Activated CD4-positive, alpha-beta T cell treated with anti-CD3 and anti-CD28 coated beads, Interleukin-2, amount 50 U/mL, for 48 hours (primary cell): Measurements from ENCODE around the gene CBFB.
"Not testable (repeated sequence)": the region's sequence is repeated elsewhere in the genome, so short reads cannot be mapped to it uniquely, and the experiment has no call there.

Experiments used
- DNase-seq, 2 experiments: peaks; one replicate each; pipeline ENCODE4 v3.0.0-alpha.2; 2020

Gene CBFB

GRCh38 chr16:67101311-67102082 is 72.5 kb downstream of the CBFB start:
- DNase-seq, result peak; percentile 25 to 41

DNA sequence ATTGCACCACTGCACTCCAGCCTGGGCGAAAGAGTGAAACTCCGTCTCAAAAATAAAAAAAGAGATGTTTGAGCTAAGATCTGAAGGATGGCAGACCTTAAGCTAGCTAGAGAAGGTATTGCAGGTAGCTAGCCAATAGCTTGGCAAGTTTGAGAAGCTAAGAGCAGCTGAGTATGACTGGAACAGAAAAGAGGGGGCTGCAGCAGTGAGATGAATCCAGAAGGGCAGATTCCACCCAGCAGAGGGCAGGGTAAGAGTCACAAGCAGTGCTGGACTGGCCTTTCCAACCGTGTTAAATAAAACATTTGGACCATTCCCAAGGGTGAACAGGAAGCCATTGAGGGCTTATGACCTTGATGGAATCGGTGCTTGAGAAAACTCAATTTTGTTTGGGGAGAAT is 75.1 kb downstream of the CBFB start:
- no peak for DNase-seq

DNA sequence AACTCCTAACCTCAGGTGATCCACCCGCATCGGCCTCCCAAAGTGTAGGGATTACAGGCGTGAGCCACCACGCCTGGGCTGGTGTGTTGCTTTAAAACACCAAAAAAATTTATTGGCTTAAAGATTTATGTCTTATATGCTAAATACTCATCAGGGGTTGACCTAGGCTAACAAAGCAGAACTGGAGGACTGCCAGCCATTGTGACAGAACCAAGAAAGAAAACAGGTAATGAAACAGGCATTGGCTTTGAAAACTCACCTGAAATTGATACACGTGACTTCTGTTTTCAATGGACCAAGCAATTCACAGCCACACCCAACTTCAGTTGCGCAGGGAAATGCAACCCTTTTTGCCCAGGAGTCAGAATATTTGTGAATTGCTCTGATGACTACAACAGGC is 75.9 kb downstream of the CBFB start:
- DNase-seq, result no peak

DNA sequence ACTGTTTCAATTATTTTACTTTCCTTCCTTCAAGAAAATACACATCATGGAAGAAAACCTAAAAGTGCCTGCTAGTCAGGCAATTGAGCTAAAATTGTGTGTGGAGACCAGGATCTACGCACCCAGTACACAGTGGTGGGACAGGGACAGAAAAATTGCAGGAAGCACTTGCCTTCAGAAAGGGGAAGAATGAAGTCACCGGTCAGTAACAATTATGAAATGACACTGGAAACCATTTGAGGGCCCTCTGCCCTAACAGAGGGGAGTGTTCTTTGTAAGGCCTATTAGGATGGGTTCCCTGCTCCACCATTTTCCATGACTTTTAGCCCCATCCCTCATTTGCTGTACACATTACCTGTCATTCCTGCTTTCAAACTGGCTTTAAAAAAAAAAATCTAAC is 76.3 kb downstream of the CBFB start:
- no peak for DNase-seq

GRCh38 chr16:67105881-67106280 is 76.9 kb downstream of the CBFB start:
- DNase-seq, result no peak

DNA sequence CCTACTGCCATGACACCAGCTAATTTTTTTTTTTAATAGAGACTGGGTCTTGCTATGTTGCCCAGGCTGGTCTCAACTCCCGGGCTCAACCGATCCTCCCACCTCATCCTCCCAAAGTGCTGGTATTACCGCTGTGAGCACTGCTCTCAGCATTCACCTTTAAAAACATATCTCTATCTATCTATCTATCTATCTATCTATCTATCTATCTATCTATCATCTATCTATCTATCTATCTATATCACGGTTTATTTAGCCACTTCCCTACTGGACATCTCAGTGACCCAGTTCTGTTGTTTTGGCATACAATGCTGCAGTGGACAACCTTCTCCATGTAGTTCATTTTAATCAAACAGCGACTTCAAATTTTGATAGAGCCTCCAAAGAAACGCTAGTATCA is 79.5 kb downstream of the CBFB start:
- no peak for DNase-seq

DNA sequence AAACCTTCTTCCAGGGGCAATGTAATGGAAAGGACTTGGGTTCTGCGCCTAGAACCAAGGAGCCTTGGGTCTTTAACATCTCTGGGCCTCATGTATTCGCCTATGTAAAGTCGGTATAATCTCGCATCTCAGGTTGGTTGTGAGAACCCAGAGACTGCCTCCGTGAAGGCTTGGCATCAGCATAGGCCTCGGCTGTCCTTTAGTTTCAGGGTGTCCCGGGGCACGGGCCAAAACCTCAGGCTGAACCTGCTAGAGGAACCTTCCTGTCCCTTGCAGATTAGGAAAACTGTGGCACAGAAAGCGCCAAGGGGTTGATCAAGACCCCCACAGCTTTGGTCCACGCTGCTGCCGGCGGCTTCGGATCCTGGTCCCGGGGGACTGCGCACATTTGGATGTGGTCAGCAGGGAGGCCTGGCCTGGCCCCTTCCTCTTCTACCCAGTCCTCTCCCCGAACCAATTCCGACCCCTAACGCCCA is 80.0 kb downstream of the CBFB start:
- DNase-seq, result no peak

- peak; percentile 96 to 97 for DNase-seq
Measured at GRCh38 chr16:67109407-67110135, 80.6 kb downstream of the CBFB start, which contains the start of gene PHAF1. Gene PHAF1 (plus strand): TSS chr16:67109941. CDS start chr16:67110176, 235 bp downstream.

GRCh38 chr16:67111951-67112444 is 83.0 kb downstream of the CBFB start:
- DNase-seq, result no peak

DNA sequence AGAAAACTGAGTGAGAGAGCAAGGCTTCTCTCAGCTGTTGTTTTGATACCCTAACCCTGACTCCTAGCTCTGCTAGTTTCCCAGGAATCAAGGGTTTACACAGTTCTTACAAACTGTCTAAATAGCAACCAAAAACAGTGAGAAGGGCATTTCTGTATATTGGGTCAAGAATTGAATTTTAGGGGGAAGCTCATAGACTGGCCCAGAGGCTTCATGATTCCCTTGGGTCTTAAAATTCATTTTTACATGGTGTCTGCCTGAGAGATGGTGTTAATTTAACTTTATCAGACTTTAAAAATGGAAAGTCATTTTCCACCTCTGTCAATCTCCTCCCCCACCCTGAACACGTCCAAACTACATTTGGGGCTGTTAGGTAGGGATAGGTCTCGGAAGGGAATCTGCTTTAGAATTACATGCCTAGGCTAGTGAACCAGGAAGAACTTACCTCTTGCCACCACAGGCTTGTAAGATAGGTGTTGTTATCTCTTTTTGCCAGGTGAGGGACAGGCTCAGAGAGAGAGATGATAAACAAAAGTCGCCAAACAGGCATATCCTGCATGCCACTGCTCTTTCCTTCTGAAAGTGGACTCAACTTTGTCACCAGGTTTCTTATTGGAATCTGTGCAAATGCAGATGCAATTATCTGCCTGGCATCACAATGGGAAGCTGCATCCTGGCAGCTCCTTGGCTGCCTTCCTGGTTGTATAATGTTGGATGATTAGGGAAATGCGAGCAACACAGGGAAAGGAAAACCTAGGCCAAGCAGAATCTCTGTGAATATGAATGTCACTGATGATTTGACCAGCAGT is 83.8 kb downstream of the CBFB start:
- DNase-seq, result no peak

- no peak for DNase-seq
Measured at GRCh38 chr16:67114793-67115192, 85.8 kb downstream of the CBFB start.

GRCh38 chr16:67115639-67116038 is 86.7 kb downstream of the CBFB start:
- DNase-seq, result no peak

DNA sequence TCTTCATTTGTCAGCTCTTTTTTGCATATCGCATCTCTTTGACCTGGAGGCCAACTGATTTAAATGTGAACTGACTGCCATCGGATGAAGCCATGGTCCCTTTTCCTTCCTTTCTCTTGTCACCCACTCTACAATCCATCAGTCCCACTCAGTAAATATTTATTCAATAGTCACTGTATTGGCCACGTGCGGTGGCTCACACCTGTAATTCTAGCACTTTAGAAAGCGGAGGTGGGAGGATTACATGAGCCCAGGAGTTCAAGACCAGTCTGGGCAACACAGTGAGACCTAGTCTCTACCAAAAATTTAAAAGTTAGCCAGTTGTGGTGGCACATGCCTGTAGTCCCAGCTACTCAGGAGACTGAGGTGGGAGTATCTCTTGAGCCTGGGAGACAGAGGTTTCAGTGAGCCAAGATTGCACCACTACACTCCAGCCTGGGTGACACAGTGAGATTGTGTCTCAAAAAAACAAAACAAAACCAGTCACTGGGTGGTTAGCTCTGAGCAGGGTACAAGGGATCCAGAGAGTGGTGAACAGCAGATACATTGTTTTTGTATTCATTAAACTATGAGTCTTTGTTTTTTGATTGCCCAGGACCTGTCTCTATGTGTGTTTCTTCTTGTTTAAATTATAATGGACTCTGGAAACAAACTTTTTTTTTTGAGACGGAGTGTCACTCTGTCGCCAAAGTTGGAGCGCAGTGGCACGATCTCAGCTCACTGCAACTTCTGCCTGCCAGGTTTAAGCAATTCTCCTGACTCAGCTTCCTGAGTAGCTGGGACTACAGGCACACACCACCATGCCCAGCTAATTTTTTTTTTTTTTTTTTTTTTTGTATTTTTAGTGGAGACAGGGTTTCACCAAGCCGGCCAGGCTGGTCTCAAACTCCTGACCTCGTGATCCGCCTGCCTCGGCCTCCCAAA is 87.7 kb downstream of the CBFB start:
- DNase-seq, result no peak

DNA sequence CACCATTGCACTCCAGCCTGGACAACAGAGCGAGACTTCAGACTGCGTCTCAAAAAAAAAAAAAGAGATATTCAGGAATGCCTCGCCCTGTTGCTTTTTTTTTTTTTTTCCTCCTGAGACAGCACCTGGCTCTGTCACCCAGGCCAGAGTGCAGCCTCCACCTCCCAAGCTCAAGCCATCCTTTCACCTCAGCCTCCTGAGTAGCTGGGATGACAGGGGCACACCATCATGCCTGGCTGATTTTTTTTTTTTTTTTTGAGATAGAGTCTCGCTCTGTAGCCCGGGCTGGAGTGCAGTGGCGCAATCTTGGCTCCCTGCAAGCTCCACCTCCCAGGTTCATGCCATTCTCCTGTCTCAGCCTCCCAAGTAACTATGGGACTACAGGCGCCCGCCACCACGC is 88.8 kb downstream of the CBFB start:
- no peak for DNase-seq

DNA sequence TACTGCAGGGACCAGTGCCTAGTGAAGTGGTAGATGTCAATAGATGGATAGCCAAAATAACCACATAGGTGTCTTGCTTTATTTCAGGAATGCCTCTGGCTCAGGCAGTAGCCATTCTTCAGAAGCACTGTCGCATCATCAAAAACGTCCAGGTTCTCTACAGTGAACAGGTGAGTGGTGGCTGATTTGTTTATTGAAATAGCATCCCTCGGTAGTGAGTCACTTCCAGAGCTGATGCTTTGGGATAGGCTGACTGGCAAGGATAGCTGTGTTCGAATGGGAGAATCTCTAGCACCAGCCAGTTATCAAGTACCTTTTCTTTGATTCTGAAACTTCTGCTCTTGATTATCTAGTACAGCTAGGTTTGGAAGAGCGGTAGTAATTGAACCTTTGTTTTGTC is 91.1 kb downstream of the CBFB start:
- no peak for DNase-seq

DNA sequence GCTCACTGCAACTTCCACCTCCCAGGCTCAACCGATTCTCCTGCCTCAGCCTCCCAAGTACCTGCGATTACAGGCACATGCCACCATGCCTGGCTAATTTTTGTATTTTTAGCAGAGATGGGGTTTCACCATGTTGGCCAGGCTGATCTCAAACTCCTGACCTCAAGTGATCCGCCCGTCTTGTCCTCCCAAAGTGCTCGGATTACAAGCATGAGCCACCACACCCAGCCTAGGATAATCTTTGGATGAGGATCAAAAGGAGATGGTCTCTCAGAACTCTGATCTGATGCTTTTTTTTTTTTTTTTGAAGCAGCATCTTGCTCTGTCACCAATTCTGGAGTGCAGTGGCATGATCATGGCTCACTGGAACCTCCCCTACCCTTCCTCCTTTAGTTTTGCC is 93.8 kb downstream of the CBFB start:
- not testable (repeated sequence) for DNase-seq

GRCh38 chr16:67128417-67128816 is 99.5 kb downstream of the CBFB start:
- DNase-seq, result no peak

DNA sequence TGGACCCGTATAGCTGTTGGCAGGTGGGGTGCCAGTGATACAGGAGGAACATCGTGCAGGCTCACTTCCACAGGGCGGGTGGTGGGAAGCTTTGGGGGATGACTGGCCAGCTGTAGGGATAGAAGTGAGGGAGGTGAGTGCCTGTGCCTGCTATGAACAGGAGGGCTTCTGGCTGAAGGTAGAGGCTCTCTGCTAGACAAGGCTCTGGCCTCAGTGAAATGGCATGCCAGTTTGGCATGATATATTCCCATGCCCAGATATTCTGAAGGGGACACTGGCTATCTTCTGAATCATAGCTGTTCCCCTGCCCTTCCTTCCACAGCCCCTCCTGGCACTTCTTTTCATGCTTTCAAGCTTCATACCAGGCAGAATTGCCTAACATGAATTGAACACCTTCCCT is 99.9 kb downstream of the CBFB start:
- DNase-seq, result no peak

- DNase-seq, result no peak
Measured at GRCh38 chr16:67129422-67129821, 100.5 kb downstream of the CBFB start.

- no peak for DNase-seq
Measured at GRCh38 chr16:67137605-67138004, 108.7 kb downstream of the CBFB start.

GRCh38 chr16:67141391-67141790 is 112.4 kb downstream of the CBFB start:
- no peak for DNase-seq

- DNase-seq, result no peak
Measured at GRCh38 chr16:67142342-67142741, 113.4 kb downstream of the CBFB start.
